Central memory CD8-positive, alpha-beta T cell (primary cell): Measurements from ENCODE around the gene IFNGR1.

Experiments
- ATAC-seq: fragments of 150-1000 bp; cut with Tn5 transposase; replicated peaks from 2 replicates; pipeline ENCODE4 v1.10.0; 2022; ENCODE audit warnings: mild to moderate bottlenecking, moderate FRiP score, moderate number of reproducible peaks; ENCODE audit not compliant: poor library complexity, severe bottlenecking; ENCODE audit errors: extremely low read depth
- DNase-seq, 2 donors: peaks; one replicate each; pipeline ENCODE4 v3.0.0; 2021; ENCODE audit warnings: low spot score in 2 of 2
- H3K27ac Mint-ChIP-seq: one replicate; pipeline ENCODE4 v1.8.0; 2022; ENCODE audit warnings: low read depth, mild to moderate bottlenecking, moderate library complexity, mixed read lengths
- H3K27me3 Mint-ChIP-seq: one replicate; pipeline ENCODE4 v1.8.0; 2022; ENCODE audit warnings: mixed read lengths
- H3K36me3 Mint-ChIP-seq: one replicate; pipeline ENCODE4 v1.8.0; 2022; ENCODE audit warnings: mild to moderate bottlenecking, moderate library complexity, mixed read lengths; ENCODE audit not compliant: insufficient read depth
- H3K4me1 Mint-ChIP-seq: one replicate; pipeline ENCODE4 v1.8.0; 2022; ENCODE audit warnings: mixed read lengths
- H3K4me3 Mint-ChIP-seq: one replicate; pipeline ENCODE4 v1.8.0; 2022; ENCODE audit warnings: mild to moderate bottlenecking, moderate library complexity, mixed read lengths
- H3K9me3 Mint-ChIP-seq: one replicate; pipeline ENCODE4 v1.8.0; 2022; ENCODE audit warnings: mixed read lengths

Gene IFNGR1

GRCh38 chr6:137165375-137166246 is 53.6 kb downstream of the IFNGR1 start:
- ATAC-seq = no peak
- peak in 1 of 2 donors; percentile 21 for DNase-seq

GRCh38 chr6:137163732-137164318 is 55.4 kb downstream of the IFNGR1 start:
- Mint-ChIP-seq H3K4me1 (peaks cover 34% of the 10 kb centered on the region), H3K9me3 (peaks cover 6% of the 10 kb centered on the region), H3K36me3 (peaks cover 2% of the 10 kb centered on the region), H3K4me3 (no peak overlapping the region), H3K27ac (no peak overlapping the region), H3K27me3 (peaks cover 18% of the 10 kb centered on the region)
- no peak for ATAC-seq
- no peak for DNase-seq

More at GRCh38 chr6:137165375-137166246, 53.6 kb downstream of the IFNGR1 start:
- H3K27me3 Mint-ChIP-seq = peaks cover 9% of the 10 kb centered on the region
- H3K4me3 Mint-ChIP-seq = peak overlapping the region; percentile 37
- peaks cover 4% of the 10 kb centered on the region for H3K36me3 Mint-ChIP-seq
- H3K4me1 Mint-ChIP-seq = peaks cover 34% of the 10 kb centered on the region
- H3K9me3 Mint-ChIP-seq = peaks cover 6% of the 10 kb centered on the region
- no peak overlapping the region for H3K27ac Mint-ChIP-seq

- H3K27me3 Mint-ChIP-seq = peaks cover 18% of the 10 kb centered on the region
- no peak overlapping the region for H3K4me3 Mint-ChIP-seq
- H3K9me3 Mint-ChIP-seq = peaks cover 6% of the 10 kb centered on the region
- H3K36me3 Mint-ChIP-seq = peaks cover 2% of the 10 kb centered on the region
- no peak for DNase-seq
- no peak for ATAC-seq
- no peak overlapping the region for H3K27ac Mint-ChIP-seq
- peaks cover 34% of the 10 kb centered on the region for H3K4me1 Mint-ChIP-seq
Measured at GRCh38 chr6:137162692-137163306, 56.4 kb downstream of the IFNGR1 start.

- H3K4me1 Mint-ChIP-seq = peaks cover 34% of the 10 kb centered on the region
- H3K27ac Mint-ChIP-seq = no peak overlapping the region
- DNase-seq (no peak), ATAC-seq (no peak)
- peaks cover 6% of the 10 kb centered on the region for H3K9me3 Mint-ChIP-seq
- H3K27me3 Mint-ChIP-seq = peaks cover 18% of the 10 kb centered on the region
- H3K36me3 Mint-ChIP-seq = peaks cover 2% of the 10 kb centered on the region
- H3K4me3 Mint-ChIP-seq = no peak overlapping the region
Measured at GRCh38 chr6:137161949-137162348, 57.2 kb downstream of the IFNGR1 start.

- Mint-ChIP-seq H3K9me3 (peaks cover 6% of the 10 kb centered on the region), H3K27ac (no peak overlapping the region), H3K27me3 (peaks cover 18% of the 10 kb centered on the region), H3K36me3 (peaks cover 3% of the 10 kb centered on the region), H3K4me3 (no peak overlapping the region), H3K4me1 (peaks cover 37% of the 10 kb centered on the region)
- DNase-seq (no peak), ATAC-seq (no peak)
Measured at GRCh38 chr6:137160763-137161162, 58.4 kb downstream of the IFNGR1 start.

DNA sequence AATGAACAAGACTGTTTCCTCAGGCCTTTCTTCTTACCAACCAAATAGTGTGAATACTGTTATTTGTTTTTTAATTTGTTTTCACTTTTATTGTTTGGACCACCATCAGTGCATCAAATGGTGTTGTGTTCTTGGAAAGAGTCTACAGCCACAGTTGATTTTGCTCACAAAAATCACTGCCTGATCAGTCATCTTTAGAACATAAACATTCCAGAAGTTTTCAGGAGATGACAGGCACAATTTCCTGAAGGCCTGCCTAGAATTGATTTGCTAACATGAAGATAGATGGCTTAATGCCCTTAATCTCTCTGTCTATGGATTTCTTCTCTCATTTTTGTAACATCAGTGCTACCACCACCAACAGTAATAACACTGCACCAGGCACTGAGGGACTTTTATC is 59.3 kb downstream of the IFNGR1 start:
- Mint-ChIP-seq H3K27me3 (peaks cover 18% of the 10 kb centered on the region), H3K4me3 (no peak overlapping the region), H3K4me1 (peaks cover 35% of the 10 kb centered on the region), H3K27ac (no peak overlapping the region), H3K9me3 (peaks cover 6% of the 10 kb centered on the region), H3K36me3 (peaks cover 4% of the 10 kb centered on the region)
- ATAC-seq (no peak), DNase-seq (no peak)

GRCh38 chr6:137157601-137158000 is 61.6 kb downstream of the IFNGR1 start:
- Mint-ChIP-seq H3K27me3 (peaks cover 9% of the 10 kb centered on the region), H3K27ac (no peak overlapping the region), H3K4me1 (peaks cover 22% of the 10 kb centered on the region), H3K9me3 (no peaks in the 10 kb centered on the region), H3K36me3 (peaks cover 3% of the 10 kb centered on the region), H3K4me3 (no peak overlapping the region)
- no peak for ATAC-seq
- DNase-seq = no peak

DNA sequence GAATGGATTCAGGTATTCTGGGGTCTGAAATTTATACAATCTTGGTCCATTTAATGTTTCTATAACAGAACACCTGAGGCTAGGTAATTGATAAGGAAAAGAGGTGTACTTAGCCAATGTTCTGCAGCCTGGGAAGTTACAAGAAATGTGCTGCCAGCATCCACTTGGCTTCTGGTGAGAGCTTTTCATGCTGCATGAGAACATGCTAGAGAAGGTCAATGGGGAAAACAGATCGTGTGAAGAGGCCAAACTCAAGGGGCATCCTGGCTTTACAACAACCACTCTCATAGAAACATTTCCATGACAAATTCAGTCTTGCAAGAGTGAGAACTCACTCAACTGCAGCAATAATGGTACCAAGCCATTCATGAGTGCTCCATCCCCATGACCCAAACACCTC is 62.5 kb downstream of the IFNGR1 start:
- Mint-ChIP-seq H3K27ac (no peak overlapping the region), H3K4me1 (peaks cover 22% of the 10 kb centered on the region), H3K27me3 (peaks cover 9% of the 10 kb centered on the region), H3K36me3 (peaks cover 3% of the 10 kb centered on the region), H3K4me3 (no peak overlapping the region), H3K9me3 (no peaks in the 10 kb centered on the region)
- DNase-seq (no peak), ATAC-seq (no peak)

- H3K9me3 Mint-ChIP-seq = no peaks in the 10 kb centered on the region
- peak in 1 of 2 donors; percentile 27 for DNase-seq
- no peak overlapping the region for H3K27ac Mint-ChIP-seq
- H3K36me3 Mint-ChIP-seq = peaks cover 3% of the 10 kb centered on the region
- peak; percentile 97 for ATAC-seq
- H3K27me3 Mint-ChIP-seq = peaks cover 9% of the 10 kb centered on the region
- peak overlapping the region; percentile 27 for H3K4me3 Mint-ChIP-seq
- peaks cover 17% of the 10 kb centered on the region for H3K4me1 Mint-ChIP-seq
Measured at GRCh38 chr6:137155830-137156229, 63.4 kb downstream of the IFNGR1 start.

- Mint-ChIP-seq H3K27me3 (no peaks in the 10 kb centered on the region), H3K9me3 (no peaks in the 10 kb centered on the region), H3K27ac (no peak overlapping the region), H3K4me1 (no peaks in the 10 kb centered on the region), H3K4me3 (no peak overlapping the region), H3K36me3 (no peaks in the 10 kb centered on the region)
- no peak for ATAC-seq
- DNase-seq = no peak
Measured at GRCh38 chr6:137150072-137150471, 69.1 kb downstream of the IFNGR1 start.

DNA sequence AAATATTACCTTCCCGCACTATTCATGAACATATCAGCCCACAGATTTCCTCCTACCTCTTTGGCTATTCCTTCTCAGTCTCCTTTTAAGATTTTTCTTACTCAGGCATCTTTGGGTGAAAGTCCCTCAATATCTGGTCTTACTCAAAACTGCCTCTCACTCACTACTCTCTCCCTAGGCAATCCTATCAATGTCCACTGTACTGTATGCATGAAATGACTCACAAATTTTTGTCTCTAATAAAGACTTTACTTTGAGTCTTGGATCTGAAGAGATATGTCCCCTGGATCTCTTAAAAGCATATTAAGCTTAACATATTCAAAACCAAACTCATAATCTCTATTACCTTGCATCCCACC is 70.2 kb downstream of the IFNGR1 start:
- no peaks in the 10 kb centered on the region for H3K9me3 Mint-ChIP-seq
- no peaks in the 10 kb centered on the region for H3K27me3 Mint-ChIP-seq
- DNase-seq (no peak), ATAC-seq (no peak)
- H3K4me3 Mint-ChIP-seq = no peak overlapping the region
- no peaks in the 10 kb centered on the region for H3K36me3 Mint-ChIP-seq
- no peak overlapping the region for H3K27ac Mint-ChIP-seq
- H3K4me1 Mint-ChIP-seq = no peaks in the 10 kb centered on the region

DNA sequence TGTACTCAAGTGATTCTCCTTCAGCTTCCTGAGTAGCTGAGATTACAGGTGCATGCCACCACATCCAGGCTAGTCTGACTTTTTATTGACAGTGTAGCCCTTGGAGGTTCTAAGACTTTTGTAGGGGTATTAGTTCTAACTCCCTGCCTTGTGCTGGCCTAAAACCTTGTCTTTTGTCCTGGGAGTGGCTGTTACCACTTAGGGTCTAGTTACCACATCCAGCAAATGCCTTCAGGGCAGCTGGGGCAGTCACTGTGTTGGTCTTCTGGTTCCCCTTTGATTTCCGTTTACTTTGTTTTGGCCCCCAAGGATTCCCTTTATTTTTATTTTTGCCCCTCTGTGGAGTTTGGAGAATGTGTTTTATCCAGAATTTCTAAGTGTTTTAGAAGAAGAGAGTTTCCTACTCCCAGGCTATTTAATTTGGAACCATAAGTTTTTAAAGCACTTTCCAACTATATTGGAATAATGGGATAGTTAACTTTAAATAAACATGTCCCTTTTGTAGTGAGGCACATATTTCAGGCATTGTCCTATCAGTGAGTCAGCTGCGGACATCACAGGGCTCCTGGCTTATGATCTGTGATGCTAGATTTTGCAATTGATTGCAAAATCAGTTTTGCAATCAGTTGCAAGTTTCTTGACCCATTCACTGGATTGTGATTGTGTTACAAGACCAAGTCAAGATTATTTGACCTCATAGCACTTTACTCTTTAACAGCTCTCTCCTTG is 70.7 kb downstream of the IFNGR1 start:
- H3K9me3 Mint-ChIP-seq = no peaks in the 10 kb centered on the region
- H3K36me3 Mint-ChIP-seq = no peaks in the 10 kb centered on the region
- no peaks in the 10 kb centered on the region for H3K27me3 Mint-ChIP-seq
- H3K4me1 Mint-ChIP-seq = no peaks in the 10 kb centered on the region
- H3K4me3 Mint-ChIP-seq = no peak overlapping the region
- DNase-seq (no peak), ATAC-seq (no peak)
- H3K27ac Mint-ChIP-seq = no peak overlapping the region
